Brain microvascular endothelial cell (primary cell): ENCODE data around the gene TCFL5.

Source experiments
- DNase-seq: peaks from one replicate; pipeline ENCODE4 v3.0.0-alpha.2; 2020
- H3K27ac ChIP-seq: fragments of 250-450 bp; sonication (Bioruptor Pico); 2 replicates; pipeline ENCODE4 v1.5.1; 2020; ENCODE audit warnings: mild to moderate bottlenecking, moderate library complexity
- H3K27me3 ChIP-seq: fragments of 250-450 bp; sonication (Bioruptor Pico); replicated peaks from 2 replicates; pipeline ENCODE4 v1.5.1; 2020; ENCODE audit warnings: mild to moderate bottlenecking
- H3K36me3 ChIP-seq: fragments of 250-450 bp; sonication (Bioruptor Pico); replicated peaks from 2 replicates; pipeline ENCODE4 v1.5.1; 2020; ENCODE audit warnings: mild to moderate bottlenecking
- H3K4me3 ChIP-seq: 2 replicates; pipeline ENCODE4 v1.5.1; 2011; ENCODE audit warnings: low read depth, mild to moderate bottlenecking, control low read depth, low read length, moderate library complexity
- in situ Hi-C: cut with HindIII; loops from 2 replicates; pipeline ENCODE4 v1.10.0; 2017; ENCODE audit warnings: low sequenced_read_pairs, low pct_ligation_motif_present
- TF ChIP-seq, protein P1 (sequence below): IDR thresholded peaks from 2 replicates; pipeline ENCODE4 v1.5.1; 2011; ENCODE audit warnings: low read depth, mild to moderate bottlenecking, moderate library complexity, low read length, control low read depth, inconsistent platforms; ENCODE audit errors: missing control alignments

TCFL5 gene

DNA sequence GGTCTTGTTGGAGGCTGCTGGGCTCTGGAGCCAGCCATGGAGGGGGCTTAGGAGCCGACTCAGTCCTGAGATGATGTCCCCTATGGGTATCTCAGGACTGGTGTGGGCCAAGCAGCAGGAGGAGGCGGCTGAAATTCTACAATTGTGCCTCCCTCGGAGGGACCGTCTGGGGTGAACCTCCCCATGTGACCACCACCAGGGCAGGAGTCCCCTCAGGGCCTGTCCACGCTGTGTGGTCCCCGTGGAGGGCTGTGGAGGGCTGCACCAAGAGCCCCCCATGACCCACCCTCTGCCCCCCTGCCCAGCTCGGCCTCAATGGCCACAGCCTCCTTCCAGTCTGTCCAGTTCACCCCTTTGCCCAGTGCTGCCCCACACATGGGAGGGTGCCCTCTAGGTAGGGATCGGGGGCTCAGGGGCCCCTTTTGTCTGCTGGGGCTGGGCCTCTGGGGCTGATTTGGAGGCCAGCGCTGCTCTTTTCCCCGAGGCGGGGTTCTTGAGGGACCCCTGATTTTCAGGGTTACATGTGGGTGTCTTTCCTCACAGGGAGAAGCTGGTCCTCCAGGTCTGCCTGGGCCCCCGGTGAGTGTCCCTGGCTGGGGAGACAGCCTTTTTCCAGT is 43.5 kb downstream of the TCFL5 start:
- H3K36me3 ChIP-seq = no peaks in the 10 kb centered on the region

DNA sequence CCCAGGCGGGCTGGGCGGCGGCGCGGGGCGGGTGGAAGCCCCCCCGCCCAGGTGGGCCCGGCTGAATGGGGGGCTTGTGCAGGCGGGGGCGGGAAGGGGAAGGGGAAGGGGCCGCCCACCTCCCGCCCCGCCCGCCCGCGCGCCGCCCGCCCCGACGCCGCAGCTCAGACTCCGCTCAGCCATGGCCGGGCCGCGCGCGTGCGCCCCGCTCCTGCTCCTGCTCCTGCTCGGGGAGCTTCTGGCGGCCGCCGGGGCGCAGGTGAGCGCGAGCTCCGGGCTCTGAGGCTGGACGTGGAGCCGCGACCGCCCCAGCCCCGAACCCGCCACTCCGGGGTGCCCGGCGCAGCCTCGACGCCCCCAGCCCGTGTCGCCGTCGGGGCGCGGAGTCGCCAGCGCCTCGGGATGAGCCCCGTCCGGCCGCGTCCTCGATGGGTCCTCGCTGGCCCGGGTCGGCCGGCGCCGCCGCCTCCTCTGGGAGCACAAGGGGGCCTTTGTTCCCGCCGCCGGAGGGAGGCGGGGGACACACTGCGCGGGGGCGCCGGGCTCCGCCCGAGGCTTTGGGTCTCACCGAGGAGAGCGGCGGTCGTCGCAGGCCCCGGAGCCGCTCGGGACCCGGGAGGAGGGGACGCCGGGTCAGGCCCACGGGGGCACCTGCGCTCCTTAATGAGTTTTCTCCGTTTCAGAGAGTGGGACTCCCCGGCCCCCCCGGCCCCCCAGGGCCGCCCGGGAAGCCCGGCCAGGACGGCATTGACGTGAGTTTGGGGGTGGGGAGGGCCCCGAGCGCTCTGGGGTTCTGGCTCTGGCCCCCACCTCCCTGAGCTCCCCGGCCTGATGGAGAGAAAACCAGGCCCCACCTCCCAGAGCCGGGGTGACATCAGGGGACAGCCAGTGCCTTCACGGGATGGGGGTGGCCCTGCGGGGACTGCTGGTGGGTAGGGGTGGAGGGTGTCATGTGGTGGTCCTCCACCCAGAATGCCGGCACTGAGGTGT is 44.4 kb downstream of the TCFL5 start, which contains the start of gene COL9A3:
COL9A3 (plus strand) TSS at position 167 of the 990 bp plus-strand sequence; CDS start at position 182, 15 bp downstream.
- TF ChIP-seq, protein P1, sequence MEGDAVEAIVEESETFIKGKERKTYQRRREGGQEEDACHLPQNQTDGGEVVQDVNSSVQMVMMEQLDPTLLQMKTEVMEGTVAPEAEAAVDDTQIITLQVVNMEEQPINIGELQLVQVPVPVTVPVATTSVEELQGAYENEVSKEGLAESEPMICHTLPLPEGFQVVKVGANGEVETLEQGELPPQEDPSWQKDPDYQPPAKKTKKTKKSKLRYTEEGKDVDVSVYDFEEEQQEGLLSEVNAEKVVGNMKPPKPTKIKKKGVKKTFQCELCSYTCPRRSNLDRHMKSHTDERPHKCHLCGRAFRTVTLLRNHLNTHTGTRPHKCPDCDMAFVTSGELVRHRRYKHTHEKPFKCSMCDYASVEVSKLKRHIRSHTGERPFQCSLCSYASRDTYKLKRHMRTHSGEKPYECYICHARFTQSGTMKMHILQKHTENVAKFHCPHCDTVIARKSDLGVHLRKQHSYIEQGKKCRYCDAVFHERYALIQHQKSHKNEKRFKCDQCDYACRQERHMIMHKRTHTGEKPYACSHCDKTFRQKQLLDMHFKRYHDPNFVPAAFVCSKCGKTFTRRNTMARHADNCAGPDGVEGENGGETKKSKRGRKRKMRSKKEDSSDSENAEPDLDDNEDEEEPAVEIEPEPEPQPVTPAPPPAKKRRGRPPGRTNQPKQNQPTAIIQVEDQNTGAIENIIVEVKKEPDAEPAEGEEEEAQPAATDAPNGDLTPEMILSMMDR = no peak
- DNase-seq = no peak
- H3K4me3 ChIP-seq = no peak within 1 kb of the TSS
- H3K27ac ChIP-seq = no peak within 1 kb of the TSS
- in situ Hi-C loops = no loop called here
- H3K27me3 ChIP-seq = peaks cover 20% of the 10 kb centered on the region
- H3K36me3 ChIP-seq = peaks cover 8% of the 10 kb centered on the region

More for the DNA sequence above, 43.5 kb downstream of the TCFL5 start:
- DNase-seq = no peak
- Histone ChIP-seq H3K27me3 (peaks cover 20% of the 10 kb centered on the region), H3K4me3 (no peak overlapping the region), H3K27ac (no peak overlapping the region)
- TF ChIP-seq, protein P1 = no peak
- in situ Hi-C loops = no loop called here

DNA sequence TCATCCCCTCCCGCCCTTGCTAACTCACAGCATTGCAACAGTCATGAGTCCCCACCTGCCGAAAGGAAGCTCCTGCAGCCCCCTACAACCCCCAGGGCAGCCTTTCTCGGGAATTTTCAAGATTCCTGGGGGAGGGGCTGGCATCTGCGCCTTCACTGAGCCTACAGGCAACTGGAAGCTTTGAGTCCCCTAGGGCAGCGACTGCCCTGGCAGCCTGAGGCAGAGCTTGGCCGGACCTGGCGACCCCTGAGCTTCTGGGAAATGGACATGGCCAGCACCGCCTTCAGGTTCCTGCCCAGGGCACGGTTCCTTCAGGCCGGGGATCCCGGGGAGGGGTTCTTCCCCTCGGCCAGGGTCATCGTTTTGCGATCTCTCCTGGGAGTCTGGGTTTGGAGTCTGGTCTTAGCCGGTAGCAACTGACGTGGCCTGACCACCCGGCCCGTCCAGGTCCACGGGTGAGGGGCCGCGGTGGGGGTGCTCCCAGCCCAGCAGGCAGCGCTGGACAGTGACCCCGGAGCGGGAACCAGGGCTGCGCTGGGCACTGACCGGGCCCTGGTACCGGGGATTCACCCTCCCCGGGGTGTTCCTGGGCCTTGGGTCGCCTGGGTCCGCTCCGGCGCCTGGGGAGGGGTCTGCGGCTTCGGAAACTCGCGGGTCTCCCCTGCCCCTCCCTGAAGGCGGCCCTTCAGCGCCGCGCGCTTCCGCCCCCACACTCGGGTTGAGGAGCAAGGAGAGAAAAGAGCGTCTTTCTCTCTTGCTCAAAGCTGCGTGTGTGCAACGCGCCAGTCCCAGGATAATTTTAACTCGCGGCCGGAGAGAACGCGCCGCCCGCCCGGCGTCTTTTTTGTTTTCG is 45.4 kb downstream of the TCFL5 start:
- Histone ChIP-seq H3K27me3 (peaks cover 20% of the 10 kb centered on the region), H3K4me3 (no peak overlapping the region), H3K36me3 (peaks cover 14% of the 10 kb centered on the region), H3K27ac (no peak overlapping the region)
- no peak for DNase-seq
- TF ChIP-seq, protein P1 = no peak
- in situ Hi-C loops = no loop called here

DNA sequence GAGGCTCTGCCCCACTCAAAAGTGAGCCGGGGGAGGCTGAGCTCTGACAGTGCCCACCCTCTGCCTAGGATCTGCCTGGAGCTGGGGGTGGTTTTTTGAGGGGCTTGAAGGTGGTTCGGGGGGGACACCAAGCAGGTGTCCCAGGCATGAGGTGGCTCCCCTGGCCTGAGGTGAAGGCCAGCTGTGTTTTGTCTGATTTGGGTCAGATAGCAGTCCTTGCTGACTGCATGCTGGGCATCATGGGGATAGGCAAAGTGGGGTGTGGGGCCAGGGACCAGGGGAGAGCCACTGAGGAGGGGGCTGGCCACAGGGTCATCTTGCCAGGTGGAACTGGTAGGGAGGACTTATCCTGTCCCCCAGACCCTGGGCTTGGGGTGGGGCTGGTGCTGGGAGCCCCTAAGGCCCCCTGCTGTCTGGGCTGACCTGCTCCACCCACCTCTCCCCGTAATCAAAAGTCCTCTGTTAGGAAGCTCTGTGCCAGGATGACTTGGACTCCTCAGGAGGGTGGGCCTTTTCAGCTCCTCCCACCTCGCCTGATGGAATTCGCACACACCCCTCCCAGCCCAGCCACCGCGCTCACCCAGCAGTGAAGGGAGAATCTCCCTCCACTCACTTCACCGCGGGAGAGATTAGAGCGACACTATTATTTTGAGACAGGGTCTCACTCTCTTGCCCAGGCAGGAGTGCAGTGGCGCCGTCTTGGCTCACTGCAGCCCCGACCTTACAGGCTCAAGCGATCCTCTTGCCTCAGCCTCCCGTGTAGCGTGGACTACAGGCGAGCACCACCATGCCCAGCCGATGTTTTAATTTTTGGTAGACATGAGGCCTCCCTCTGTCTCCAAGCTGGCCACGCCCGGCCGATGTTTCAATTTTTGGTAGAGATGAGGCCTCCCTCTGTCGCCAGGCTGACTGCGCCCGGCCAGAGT is 46.3 kb downstream of the TCFL5 start:
- Histone ChIP-seq H3K4me3 (no peak overlapping the region), H3K27me3 (peaks cover 20% of the 10 kb centered on the region), H3K36me3 (peaks cover 22% of the 10 kb centered on the region), H3K27ac (no peak overlapping the region)
- TF ChIP-seq, protein P1 = no peak
- DNase-seq = no peak
- in situ Hi-C loops = no loop called here

DNA sequence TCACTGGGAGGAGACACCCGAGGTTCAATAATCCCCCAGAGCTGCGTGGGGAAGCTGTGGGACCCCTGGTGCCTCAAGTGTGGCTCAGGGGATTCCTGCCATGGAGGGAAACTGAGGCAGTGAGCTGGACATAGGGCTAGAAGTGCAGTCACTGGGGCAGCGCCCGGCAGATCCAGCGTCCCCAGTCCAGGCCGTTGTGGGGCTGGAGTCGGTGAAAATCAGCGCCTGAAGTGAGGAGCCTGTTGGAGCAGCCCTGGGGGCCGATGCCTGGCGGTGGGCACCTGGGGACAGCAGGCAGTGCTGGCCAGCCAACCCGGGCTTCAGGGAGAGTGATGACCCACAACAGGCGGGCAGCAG is 46.9 kb downstream of the TCFL5 start:
- peaks cover 20% of the 10 kb centered on the region for H3K27me3 ChIP-seq
- no peak overlapping the region for H3K4me3 ChIP-seq
- in situ Hi-C loops = no loop called here
- H3K36me3 ChIP-seq = peaks cover 27% of the 10 kb centered on the region
- H3K27ac ChIP-seq = no peak overlapping the region
- DNase-seq = no peak
- TF ChIP-seq, protein P1 = no peak
